ENCODE results near the gene NT5DC2. TPM values are rescaled to one million over a fixed set of nuclear protein-coding genes. Genes with fewer than 3 reads are reported as not detected.

NT5DC2 gene
- polyA plus RNA-seq, 3 donors: 0.66 to 28.4 (median 0.67) TPM

DNA sequence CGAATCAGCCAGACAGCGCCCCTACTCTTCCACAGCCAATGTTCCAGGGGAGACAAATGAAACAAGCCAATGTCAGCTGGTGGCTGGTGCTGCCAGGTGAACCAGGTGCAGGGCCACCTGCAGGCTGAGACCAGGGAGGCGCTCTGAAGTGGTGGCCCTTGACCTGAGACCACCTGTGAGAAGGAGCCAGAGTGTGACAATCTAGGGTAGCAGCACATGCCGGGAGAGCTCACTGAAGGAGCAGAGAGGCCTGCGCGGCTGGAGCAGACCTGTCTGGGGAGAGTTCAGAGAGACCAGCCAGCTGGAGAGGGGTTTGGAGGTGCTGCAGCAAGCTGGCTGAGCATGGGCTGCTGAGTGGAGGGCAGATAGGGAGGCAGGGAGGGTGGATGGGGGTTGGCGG, 39.2 kb downstream of the NT5DC2 start:
- Mint-ChIP-seq H3K27ac (peak overlapping the region in 5 of 7 donors; percentile 55 to 93 (median 77)), H3K36me3 (peaks cover 29 to 43% of the 10 kb centered on the region in 2 donors), H3K4me3 (peak overlapping the region; percentile 61 to 90), H3K27me3 (ENCODE audit: low read depth in 3 of 3) (peaks cover 0 to 3% (median 0%) of the 10 kb centered on the region in 3 donors), H3K9me3 (peaks cover 0 to 3% (median 0%) of the 10 kb centered on the region in 7 donors), H3K4me1 (peaks cover 93% of the 10 kb centered on the region)
- WGBS (ENCODE audit: insufficient coverage): 78% methylated on average over 6 of the region's 7 CpGs
- peak overlapping the region in 1 of 2 donors; percentile 94 for H3K27ac ChIP-seq (ENCODE audit: low read depth in 1 of 2, low read length in 2 of 2)
- no peak overlapping the region for H2AFZ ChIP-seq (ENCODE audit: insufficient read depth, low read depth, low read length, poor library complexity, severe bottlenecking)
- no peak for TF ChIP-seq CTCF (IDR thresholded peaks at IDR 0.05)
- no peak for DNase-seq
- no peaks in the 10 kb centered on the region for H4K20me1 ChIP-seq (ENCODE audit: insufficient read depth, low read length)
- H3K79me2 ChIP-seq (ENCODE audit: insufficient read depth, low read length): peaks cover 33% of the 10 kb centered on the region
- intact Hi-C loops (cut with micrococcal nuclease): no loop called here
- no peaks in the 10 kb centered on the region for H3K9me3 ChIP-seq (replicated peaks in 1 of 2; ENCODE audit: control insufficient read depth in 1 of 2, insufficient read depth in 1 of 2, low read length in 2 of 2)
- peak overlapping the region; percentile 86 for H3K4me2 ChIP-seq (replicated peaks; ENCODE audit: extremely low read depth, low read length, poor library complexity, severe bottlenecking)
- peak overlapping the region; percentile 74 for H3K9ac ChIP-seq (ENCODE audit: insufficient read depth, low read length, poor library complexity, severe bottlenecking)
- peak overlapping the region in 1 of 3 experiments; percentile 81 for H3K4me3 ChIP-seq (replicated peaks in 1 of 3; ENCODE audit: low read depth in 2 of 3, low read length in 3 of 3)
- no peaks in the 10 kb centered on the region for H3K27me3 ChIP-seq (ENCODE audit: control insufficient read depth in 2 of 2, insufficient read depth in 2 of 2, low read length in 2 of 2)
- H3K4me1 ChIP-seq (ENCODE audit: control insufficient read depth in 1 of 2, insufficient read depth in 2 of 2, low read length in 2 of 2): peaks cover 98 to 100% of the 10 kb centered on the region in 2 donors
- peaks cover 15 to 30% of the 10 kb centered on the region in 2 donors for H3K36me3 ChIP-seq (replicated peaks in 1 of 2; ENCODE audit: control insufficient read depth in 1 of 2, insufficient read depth in 2 of 2, low read length in 2 of 2)

GRCh38 chr3:52493232-52494017, 40.2 kb downstream of the NT5DC2 start:
- peaks cover 89 to 92% of the 10 kb centered on the region in 2 donors for H3K4me1 ChIP-seq (ENCODE audit: control insufficient read depth in 1 of 2, insufficient read depth in 2 of 2, low read length in 2 of 2)
- H3K9me3 Mint-ChIP-seq: peaks cover 0 to 3% (median 0%) of the 10 kb centered on the region in 7 donors
- peaks cover 0 to 3% (median 0%) of the 10 kb centered on the region in 3 donors for H3K27me3 Mint-ChIP-seq (ENCODE audit: low read depth in 3 of 3)
- H3K27ac Mint-ChIP-seq: peak overlapping the region in 1 of 7 donors; percentile 61
- no peak overlapping the region for H3K27ac ChIP-seq (ENCODE audit: low read depth in 1 of 2, low read length in 2 of 2)
- no peak overlapping the region for H3K9ac ChIP-seq (ENCODE audit: insufficient read depth, low read length, poor library complexity, severe bottlenecking)
- no peak overlapping the region for H2AFZ ChIP-seq (ENCODE audit: insufficient read depth, low read depth, low read length, poor library complexity, severe bottlenecking)
- peaks cover 38 to 51% of the 10 kb centered on the region in 2 donors for H3K36me3 Mint-ChIP-seq
- H3K9me3 ChIP-seq (replicated peaks in 1 of 2; ENCODE audit: control insufficient read depth in 1 of 2, insufficient read depth in 1 of 2, low read length in 2 of 2): no peaks in the 10 kb centered on the region
- H3K36me3 ChIP-seq (replicated peaks in 1 of 2; ENCODE audit: control insufficient read depth in 1 of 2, insufficient read depth in 2 of 2, low read length in 2 of 2): peaks cover 24 to 40% of the 10 kb centered on the region in 2 donors
- peak overlapping the region in 1 of 3 experiments; percentile 5 for H3K4me3 ChIP-seq (replicated peaks in 1 of 3; ENCODE audit: low read depth in 2 of 3, low read length in 3 of 3)
- no peaks in the 10 kb centered on the region for H4K20me1 ChIP-seq (ENCODE audit: insufficient read depth, low read length)
- 93% methylated on average over 3 of the region's 7 CpGs for WGBS (ENCODE audit: insufficient coverage)
- peaks cover 83% of the 10 kb centered on the region for H3K4me1 Mint-ChIP-seq
- no peak overlapping the region for H3K4me2 ChIP-seq (replicated peaks; ENCODE audit: extremely low read depth, low read length, poor library complexity, severe bottlenecking)
- no peak for DNase-seq
- no peak overlapping the region for H3K4me3 Mint-ChIP-seq
- no peak for TF ChIP-seq CTCF (IDR thresholded peaks at IDR 0.05)
- H3K79me2 ChIP-seq (ENCODE audit: insufficient read depth, low read length): peaks cover 33% of the 10 kb centered on the region
- H3K27me3 ChIP-seq (ENCODE audit: control insufficient read depth in 2 of 2, insufficient read depth in 2 of 2, low read length in 2 of 2): no peaks in the 10 kb centered on the region
- intact Hi-C loops (cut with micrococcal nuclease): no loop called here
